HG02973 (cell line): ENCODE measurements around the gene SLC13A4.

ENCODE experiments used
- ATAC-seq: cut with Tn5 transposase; IDR thresholded peaks from one replicate; pipeline ENCODE4 v1.9.1; 2021; ENCODE audit warnings: moderate library complexity; ENCODE audit not compliant: unreplicated experiment

SLC13A4 gene

DNA sequence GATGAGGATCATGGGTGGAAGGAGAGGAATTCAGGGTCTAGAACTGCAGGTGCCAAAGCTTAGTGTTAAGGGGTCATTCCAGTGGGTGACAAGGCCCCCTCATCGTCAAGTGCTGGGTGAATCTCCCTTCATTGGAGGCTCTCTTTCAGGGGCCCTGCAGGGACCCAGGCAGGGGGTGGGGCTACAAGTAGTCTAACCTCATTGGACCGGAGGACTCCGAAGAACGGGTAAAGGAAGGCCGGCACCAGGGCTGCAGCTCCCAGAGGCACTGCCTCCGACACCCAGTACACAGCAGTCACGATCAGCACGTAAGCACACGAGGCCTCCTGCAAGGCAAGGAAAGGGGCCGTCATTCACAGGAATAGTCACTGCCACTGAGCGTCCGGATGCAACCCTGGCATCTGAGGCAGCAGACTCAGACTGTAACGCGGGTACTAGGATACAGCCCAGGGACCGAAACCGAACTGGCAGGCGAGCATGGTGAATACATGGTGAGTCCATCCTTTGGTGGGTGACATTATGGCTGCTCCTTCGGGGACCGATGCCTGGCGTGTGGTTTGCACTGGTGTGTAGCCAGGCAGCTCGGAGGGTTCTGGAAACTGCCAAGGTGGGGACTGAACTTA lies 6.7 kb downstream of the SLC13A4 start:
- ATAC-seq, result no peak

DNA sequence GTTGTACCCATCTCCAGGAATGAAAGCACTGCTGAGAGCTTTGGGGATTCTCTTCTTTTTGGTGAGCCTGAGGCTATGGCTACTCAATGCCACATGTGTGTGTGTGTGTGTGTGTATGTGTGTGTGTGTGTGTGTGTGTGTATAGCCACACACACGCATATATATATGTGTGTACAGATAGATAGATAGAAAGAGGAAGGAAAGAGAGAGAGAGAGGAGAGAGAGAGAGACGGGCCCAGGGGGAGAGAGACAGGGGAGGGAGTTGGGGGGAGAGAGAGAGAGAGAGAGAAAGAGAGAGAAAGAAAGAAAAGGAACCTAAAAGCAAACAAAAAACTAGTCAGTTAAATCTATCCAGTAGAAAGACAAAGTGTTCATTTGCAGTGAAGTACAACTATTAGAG lies 8.3 kb downstream of the SLC13A4 start:
- ATAC-seq, result no peak

GRCh38 chr7:135718794-135719437 lies 9.1 kb downstream of the SLC13A4 start:
- no peak for ATAC-seq

GRCh38 chr7:135718219-135718618 lies 9.8 kb downstream of the SLC13A4 start:
- no peak for ATAC-seq

DNA sequence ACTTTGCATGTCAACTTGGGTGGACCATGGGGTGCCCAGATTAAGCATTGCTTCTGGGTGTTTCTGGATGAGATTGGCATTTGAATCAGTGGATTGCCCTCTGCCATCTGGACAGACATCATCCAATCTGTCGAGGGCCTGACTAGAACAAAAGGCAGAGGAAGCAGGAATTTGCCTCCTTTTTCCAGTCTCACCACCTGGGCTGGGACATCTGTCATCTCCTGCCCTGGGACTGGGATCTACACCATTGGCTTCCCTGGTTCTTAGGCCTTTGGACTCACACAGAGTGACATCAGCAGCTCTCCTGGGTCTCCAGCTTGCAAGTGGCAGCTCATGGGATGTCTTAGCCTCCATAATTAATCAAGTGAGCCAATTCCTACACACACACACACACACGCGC lies 10.3 kb downstream of the SLC13A4 start:
- no peak for ATAC-seq

DNA sequence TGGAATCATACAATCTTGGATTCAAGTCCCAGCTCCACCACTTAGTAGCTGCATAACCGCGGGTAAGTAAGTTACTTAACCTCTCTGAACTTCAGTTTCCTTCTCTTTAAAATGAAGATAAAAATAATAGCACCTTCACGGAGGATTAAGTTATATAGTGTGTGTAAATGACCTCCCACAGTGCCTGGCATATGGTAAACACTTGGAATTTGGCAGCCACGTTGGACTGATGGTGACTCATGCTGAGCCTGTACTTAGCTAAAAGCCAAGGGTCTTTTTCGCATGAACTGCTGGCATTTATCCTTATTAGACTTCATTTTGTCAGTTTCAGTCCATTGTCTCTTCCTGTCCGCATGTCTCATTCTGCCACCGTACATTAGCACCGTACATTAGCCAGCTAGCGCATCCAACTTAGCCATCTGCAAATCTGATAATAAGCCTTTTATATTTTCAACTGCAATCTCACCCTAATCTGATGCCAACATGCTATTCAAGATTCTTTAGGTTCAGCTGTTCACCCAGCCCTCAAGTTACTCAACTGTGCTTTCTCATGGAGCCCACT lies 11.2 kb downstream of the SLC13A4 start:
- no peak for ATAC-seq

GRCh38 chr7:135715673-135716072 lies 12.3 kb downstream of the SLC13A4 start:
- ATAC-seq, result no peak

DNA sequence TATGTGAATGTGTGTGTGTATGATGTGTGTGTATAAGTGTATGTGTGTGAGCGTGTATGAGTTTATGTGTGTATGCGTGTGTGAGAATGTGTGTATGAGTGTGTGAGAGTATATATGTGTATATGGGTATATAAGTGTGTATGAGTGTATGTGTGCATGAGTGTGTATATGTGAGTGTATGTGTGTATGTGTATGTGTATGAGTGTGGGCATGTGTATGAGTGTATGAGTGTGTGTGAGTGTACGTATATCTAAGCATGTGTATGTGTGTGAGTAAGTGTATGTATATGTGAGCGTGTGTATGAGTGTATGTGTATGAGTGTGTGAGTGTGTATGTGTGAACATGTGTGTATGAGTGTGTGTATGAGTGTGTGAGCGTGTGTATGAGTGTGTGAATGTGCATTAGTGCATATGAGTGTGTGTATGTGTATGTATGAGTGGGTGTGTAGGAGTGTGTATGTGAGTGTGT lies 12.9 kb downstream of the SLC13A4 start:
- no peak for ATAC-seq

DNA sequence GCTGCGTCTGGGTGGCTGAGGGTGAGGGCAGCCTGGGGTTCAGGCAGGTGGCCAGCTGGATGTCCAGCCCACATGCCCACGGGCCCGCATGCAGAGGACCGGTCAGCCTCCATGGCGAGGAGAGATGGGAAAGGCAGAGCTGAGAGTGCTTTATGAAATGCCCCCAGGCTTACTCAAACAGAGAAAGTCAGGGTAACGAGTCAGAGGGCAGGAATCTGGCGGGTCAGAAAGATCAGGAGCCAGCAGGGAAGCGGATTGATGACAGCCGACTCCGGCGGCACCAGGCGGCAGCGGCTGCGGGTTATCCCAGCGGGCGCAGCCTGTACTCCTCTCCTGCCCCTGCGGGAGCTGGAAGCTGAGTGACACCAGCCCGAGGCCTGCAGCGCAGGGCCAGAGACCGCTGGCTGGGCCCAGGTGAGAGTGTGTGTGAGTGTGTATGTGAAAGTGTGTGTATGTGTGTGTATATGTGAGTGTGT lies 13.4 kb downstream of the SLC13A4 start:
- ATAC-seq, result no peak

DNA sequence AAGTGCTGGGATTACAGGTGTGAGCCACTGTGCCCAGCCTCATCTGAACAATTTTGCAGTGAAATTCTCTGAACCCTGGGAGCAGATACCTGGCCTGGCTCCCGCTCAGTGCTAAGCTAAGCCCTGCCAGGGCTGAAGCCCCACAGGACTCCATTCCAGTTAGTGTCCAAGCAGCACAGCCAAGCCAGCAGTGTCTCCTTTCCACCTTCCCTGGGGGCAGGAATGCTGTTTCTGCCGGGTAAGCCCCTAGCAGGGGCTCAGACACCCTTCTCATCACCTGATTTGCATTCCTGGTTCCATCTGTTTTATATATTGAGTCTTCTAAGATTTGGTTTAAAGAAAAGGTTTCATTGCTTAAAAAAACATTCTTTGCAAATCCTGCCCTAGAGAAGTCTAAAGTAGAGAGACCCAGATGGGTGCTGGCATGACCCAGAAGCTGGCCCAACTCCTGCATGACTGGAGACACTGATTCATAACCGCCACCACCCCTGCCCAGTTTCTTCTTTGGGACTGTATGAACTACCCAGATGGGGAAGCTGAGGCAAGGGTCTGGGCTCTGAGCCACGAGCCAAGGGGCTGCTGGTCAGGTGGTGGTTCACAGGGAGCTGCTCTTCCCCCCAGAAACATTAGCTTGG lies 14.0 kb downstream of the SLC13A4 start:
- no peak for ATAC-seq

DNA sequence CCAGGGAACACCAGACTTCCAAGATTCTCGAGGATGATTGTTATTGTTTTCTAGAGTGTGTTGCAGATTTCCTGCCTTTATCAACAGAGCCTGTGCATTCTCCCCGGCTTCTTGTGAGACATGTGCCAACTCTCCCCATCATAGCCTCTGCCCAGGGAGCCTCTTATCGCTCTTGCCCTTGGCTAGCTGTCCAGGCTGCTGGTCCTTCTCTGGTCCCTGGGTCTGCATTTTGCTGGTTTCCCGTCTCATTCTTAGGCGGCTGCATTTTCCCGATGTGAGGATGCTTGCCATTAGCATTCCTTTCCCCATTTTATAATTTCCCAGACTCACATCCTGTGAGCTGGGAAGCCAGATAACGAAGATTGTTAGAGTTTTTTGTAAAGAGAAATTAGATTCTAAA lies 15.2 kb downstream of the SLC13A4 start:
- ATAC-seq, result no peak

GRCh38 chr7:135712182-135712782 lies 15.7 kb downstream of the SLC13A4 start:
- no peak for ATAC-seq

GRCh38 chr7:135711139-135711469 lies 16.9 kb downstream of the SLC13A4 start:
- no peak for ATAC-seq

GRCh38 chr7:135710417-135711138 lies 17.4 kb downstream of the SLC13A4 start:
- ATAC-seq, result no peak

DNA sequence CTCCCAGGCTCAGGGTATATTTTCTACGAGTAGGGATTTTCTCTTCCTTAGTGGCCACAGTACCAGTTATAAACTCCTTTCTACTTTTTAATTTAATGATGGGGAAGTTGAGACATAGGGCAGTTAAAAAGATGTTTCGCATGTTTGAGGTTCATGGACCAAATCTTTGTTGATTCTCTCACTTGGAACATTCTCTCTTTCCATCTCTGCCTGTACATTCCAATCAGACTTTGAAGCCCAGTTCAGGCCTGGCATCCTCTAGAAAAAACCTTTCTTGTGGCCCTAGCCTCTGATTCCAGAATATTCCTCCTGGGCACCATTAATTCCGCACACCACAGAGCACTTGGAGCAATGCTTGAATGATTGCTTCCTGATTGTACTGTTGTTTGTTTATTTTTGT lies 18.5 kb downstream of the SLC13A4 start:
- no peak for ATAC-seq

- ATAC-seq, result no peak
Measured at GRCh38 chr7:135708041-135708440, 19.9 kb downstream of the SLC13A4 start.

- ATAC-seq, result no peak
Measured at GRCh38 chr7:135707570-135707966, 20.4 kb downstream of the SLC13A4 start.

DNA sequence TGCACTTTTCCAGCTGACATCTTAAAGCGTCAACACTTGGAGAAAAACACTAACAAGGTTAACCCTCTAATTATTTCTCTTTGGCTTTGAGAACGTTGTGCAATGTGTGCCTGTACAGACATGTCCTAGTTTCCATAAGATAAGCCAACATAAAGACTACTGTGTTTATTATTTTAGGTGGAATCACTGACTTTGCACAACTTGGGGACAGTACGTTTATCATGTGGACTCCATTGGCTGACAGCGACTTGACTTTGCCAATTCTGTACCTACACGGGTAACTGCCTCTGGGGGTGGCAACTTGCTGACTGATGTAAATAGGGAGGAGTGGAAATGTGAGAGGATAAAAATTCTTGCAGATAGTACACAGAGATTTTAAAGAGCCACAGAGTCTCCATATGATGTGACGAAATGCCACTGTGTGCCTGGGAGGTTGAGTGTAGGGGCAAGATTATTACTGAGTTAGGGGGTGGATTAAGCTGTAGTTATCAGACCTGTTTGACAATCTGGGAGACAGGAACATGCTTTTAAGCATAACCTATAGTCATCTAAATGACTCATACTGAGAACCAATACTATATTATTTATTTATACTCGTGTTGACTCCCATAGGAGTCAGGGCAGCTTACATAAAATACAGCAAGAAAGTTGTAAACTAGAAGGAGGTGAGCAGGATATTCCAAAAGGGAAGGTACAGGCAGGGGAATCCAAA lies 21.0 kb downstream of the SLC13A4 start:
- no peak for ATAC-seq

DNA sequence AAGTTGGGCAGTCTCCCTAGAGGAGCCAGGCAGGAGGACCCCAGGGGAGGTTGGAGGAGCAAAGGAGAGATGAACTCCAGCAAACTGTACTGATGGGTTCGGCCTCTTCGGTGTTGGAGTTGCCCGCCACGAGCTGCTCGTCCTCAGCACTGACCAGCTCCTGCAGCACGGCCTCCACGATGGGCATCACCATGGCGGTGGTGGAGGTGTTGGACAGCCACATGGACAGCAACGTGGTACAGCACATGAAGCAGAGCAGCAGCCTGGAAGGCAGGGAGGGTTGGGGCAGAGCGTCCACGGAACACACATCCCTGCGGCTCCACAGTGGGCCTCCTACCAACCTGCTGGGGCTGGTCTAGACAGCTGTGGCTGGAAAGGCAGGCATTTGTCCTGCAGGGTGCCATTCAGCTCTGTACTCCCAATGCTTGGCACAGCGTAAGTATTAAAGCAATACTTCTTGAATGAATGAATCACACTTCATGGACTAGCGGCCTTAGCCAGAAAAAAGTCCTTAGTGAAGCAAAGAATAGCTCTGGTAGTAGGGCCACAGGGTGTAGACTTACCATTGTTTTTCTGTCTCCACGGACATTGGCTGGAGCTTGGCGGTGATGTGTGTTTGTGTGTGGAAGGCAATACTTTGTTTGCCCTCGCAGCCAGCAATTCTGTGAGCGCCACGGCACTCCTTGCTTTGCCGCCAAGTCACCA lies 21.8 kb downstream of the SLC13A4 start:
- ATAC-seq, result no peak

DNA sequence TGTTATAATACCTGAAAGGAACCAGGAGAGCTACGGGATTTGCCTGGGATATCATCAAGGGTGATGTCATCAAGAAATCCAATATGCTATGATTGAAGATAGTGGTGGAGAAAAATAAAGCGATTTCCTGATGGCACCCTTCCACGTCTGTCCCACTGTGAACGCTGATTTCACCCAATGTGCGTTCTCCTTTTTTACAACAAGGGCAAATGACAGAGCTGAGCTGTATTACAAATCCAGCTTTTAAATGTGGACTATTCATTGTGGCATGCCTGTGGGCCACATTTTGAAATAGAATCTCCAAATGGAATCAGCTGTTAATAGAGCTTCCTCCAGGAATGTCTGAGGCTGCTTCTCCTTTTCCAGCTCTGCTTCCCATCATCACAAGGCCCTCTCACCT lies 23.3 kb downstream of the SLC13A4 start:
- no peak for ATAC-seq
